IMR-90 (cell line): ENCODE measurements around the gene TP73.

ENCODE experiments used
- CEBPB ChIP-seq: IDR thresholded peaks from 2 replicates; pipeline ENCODE4 v1.6.1; 2012; ENCODE audit warnings: low read depth, low read length, improper control_type of control experiment
- CTCF ChIP-seq: conservative IDR thresholded peaks from 2 replicates; pipeline ENCODE4 v1.5.1; 2012; ENCODE audit warnings: mild to moderate bottlenecking, low read depth, low read length, improper control_type of control experiment
- ELK1 ChIP-seq: fragments of 150-350 bp; IDR thresholded peaks from 2 replicates; pipeline ENCODE4 v1.6.1; 2016; ENCODE audit warnings: low read depth, mild to moderate bottlenecking, low read length, moderate library complexity, borderline replicate concordance
- FOS ChIP-seq: fragments of 150-350 bp; IDR thresholded peaks from 2 replicates; pipeline ENCODE4 v1.6.1; 2016; ENCODE audit warnings: low read depth, low read length
- POLR2A ChIP-seq: IDR thresholded peaks from 2 replicates; pipeline ENCODE4 v1.6.1; 2012; ENCODE audit warnings: mild to moderate bottlenecking, low read depth, low read length
- RAD21 ChIP-seq: IDR thresholded peaks from 2 replicates; pipeline ENCODE4 v1.6.1; 2012; ENCODE audit warnings: low read length, improper control_type of control experiment

GRCh38 chr1:3610527-3611169, 41.7 kb upstream of the TP73 start:
- no peak for TF ChIP-seq CTCF
- no peak for TF ChIP-seq POLR2A
- no peak for TF ChIP-seq CEBPB
- TF ChIP-seq ELK1 = no peak
- no peak for TF ChIP-seq FOS
- no peak for TF ChIP-seq RAD21
